ENCODE results near the gene ENO1. TPM values are rescaled to one million over a fixed set of nuclear protein-coding genes. Genes with fewer than 3 reads are reported as not detected.
"Not testable (repeated sequence)": the region's sequence is repeated elsewhere in the genome, so short reads cannot be mapped to it uniquely, and the experiment has no call there.

ENO1 gene
- total RNA-seq, 2 donors from 2014 or later = 1,803 to 1,841 TPM

GRCh38 chr1:8908388-8909151 is 30.1 kb upstream of the ENO1 start:
- ATAC-seq (replicated peaks in 1 of 2) = no peak
- Mint-ChIP-seq H3K27me3 (ENCODE audit: low read depth) (no peaks in the 10 kb centered on the region), H3K9me3 (no peaks in the 10 kb centered on the region), H3K4me3 (no peak overlapping the region), H3K36me3 (ENCODE audit: insufficient read depth in 2 of 2) (no peaks in the 10 kb centered on the region), H3K27ac (peak overlapping the region; percentile 15), H3K4me1 (ENCODE audit: low read depth) (peaks cover 19% of the 10 kb centered on the region)
- DNase-seq = no peak

- H3K27ac Mint-ChIP-seq = peak overlapping the region; percentile 50
- H3K27me3 Mint-ChIP-seq (ENCODE audit: low read depth) = no peaks in the 10 kb centered on the region
- no peak for ATAC-seq (replicated peaks in 1 of 2)
- peaks cover 2 to 7% of the 10 kb centered on the region in 2 donors for H3K36me3 Mint-ChIP-seq (ENCODE audit: insufficient read depth in 2 of 2)
- peaks cover 46% of the 10 kb centered on the region for H3K4me1 Mint-ChIP-seq (ENCODE audit: low read depth)
- no peaks in the 10 kb centered on the region for H3K9me3 Mint-ChIP-seq
- DNase-seq = no peak
- H3K4me3 Mint-ChIP-seq = no peak overlapping the region
These were observed 27.2 kb upstream of the ENO1 start for GRCh38 chr1:8905582-8906191.

- H3K4me1 Mint-ChIP-seq (ENCODE audit: low read depth) = peaks cover 62% of the 10 kb centered on the region
- peaks cover 6 to 16% of the 10 kb centered on the region in 2 donors for H3K36me3 Mint-ChIP-seq (ENCODE audit: insufficient read depth in 2 of 2)
- H3K27ac Mint-ChIP-seq = no peak overlapping the region
- no peaks in the 10 kb centered on the region for H3K9me3 Mint-ChIP-seq
- no peak overlapping the region for H3K4me3 Mint-ChIP-seq
- no peaks in the 10 kb centered on the region for H3K27me3 Mint-ChIP-seq (ENCODE audit: low read depth)
- ATAC-seq (replicated peaks in 1 of 2) = no peak
- no peak for DNase-seq
These were observed 25.6 kb upstream of the ENO1 start for GRCh38 chr1:8903908-8904650.

- ATAC-seq (replicated peaks in 1 of 2) (no peak), DNase-seq (peak in 1 of 2 donors; percentile 37)
- Mint-ChIP-seq H3K4me1 (ENCODE audit: low read depth) (peaks cover 69% of the 10 kb centered on the region), H3K36me3 (ENCODE audit: insufficient read depth in 2 of 2) (peaks cover 9 to 23% of the 10 kb centered on the region in 2 donors), H3K27ac (no peak overlapping the region), H3K27me3 (ENCODE audit: low read depth) (no peaks in the 10 kb centered on the region), H3K4me3 (no peak overlapping the region), H3K9me3 (no peaks in the 10 kb centered on the region)
These were observed 24.9 kb upstream of the ENO1 start for GRCh38 chr1:8903410-8903809.

- DNase-seq = no peak
- Mint-ChIP-seq H3K9me3 (no peaks in the 10 kb centered on the region), H3K4me3 (no peak overlapping the region), H3K36me3 (ENCODE audit: insufficient read depth in 2 of 2) (peaks cover 11 to 23% of the 10 kb centered on the region in 2 donors), H3K27me3 (ENCODE audit: low read depth) (no peaks in the 10 kb centered on the region), H3K27ac (peak overlapping the region; percentile 87), H3K4me1 (ENCODE audit: low read depth) (peaks cover 70% of the 10 kb centered on the region)
- no peak for ATAC-seq (replicated peaks in 1 of 2)
These were observed 24.3 kb upstream of the ENO1 start for GRCh38 chr1:8902765-8903164.

GRCh38 chr1:8900684-8901083 is 22.2 kb upstream of the ENO1 start:
- Mint-ChIP-seq H3K4me1 (ENCODE audit: low read depth) (peaks cover 66% of the 10 kb centered on the region), H3K36me3 (ENCODE audit: insufficient read depth in 2 of 2) (peaks cover 11 to 23% of the 10 kb centered on the region in 2 donors), H3K27ac (peak overlapping the region; percentile 100)
- DNase-seq; H3K4me3 Mint-ChIP-seq; H3K27me3 Mint-ChIP-seq (ENCODE audit: low read depth); H3K9me3 Mint-ChIP-seq; ATAC-seq (replicated peaks in 1 of 2): not testable (repeated sequence)

GRCh38 chr1:8899046-8899445 is 20.6 kb upstream of the ENO1 start:
- Mint-ChIP-seq H3K4me3 (peak overlapping the region; percentile 75 to 88), H3K9me3 (no peaks in the 10 kb centered on the region), H3K36me3 (ENCODE audit: insufficient read depth in 2 of 2) (peaks cover 11 to 23% of the 10 kb centered on the region in 2 donors), H3K4me1 (ENCODE audit: low read depth) (peaks cover 63% of the 10 kb centered on the region), H3K27ac (peak overlapping the region; percentile 100), H3K27me3 (ENCODE audit: low read depth) (no peaks in the 10 kb centered on the region)
- no peak for DNase-seq
- no peak for ATAC-seq (replicated peaks in 1 of 2)

GRCh38 chr1:8898418-8898817 is 19.9 kb upstream of the ENO1 start:
- peaks cover 60% of the 10 kb centered on the region for H3K4me1 Mint-ChIP-seq (ENCODE audit: low read depth)
- H3K27me3 Mint-ChIP-seq (ENCODE audit: low read depth); DNase-seq; ATAC-seq (replicated peaks in 1 of 2); H3K9me3 Mint-ChIP-seq: not testable (repeated sequence)
- peak overlapping the region in 1 of 2 donors; percentile 34 for H3K4me3 Mint-ChIP-seq
- peaks cover 11 to 23% of the 10 kb centered on the region in 2 donors for H3K36me3 Mint-ChIP-seq (ENCODE audit: insufficient read depth in 2 of 2)
- peak overlapping the region; percentile 100 for H3K27ac Mint-ChIP-seq

GRCh38 chr1:8897505-8897904 is 19.0 kb upstream of the ENO1 start:
- H3K4me1 Mint-ChIP-seq (ENCODE audit: low read depth) = peaks cover 51% of the 10 kb centered on the region
- not testable (repeated sequence) for H3K9me3 Mint-ChIP-seq; H3K27me3 Mint-ChIP-seq (ENCODE audit: low read depth); DNase-seq; H3K4me3 Mint-ChIP-seq; H3K27ac Mint-ChIP-seq; ATAC-seq (replicated peaks in 1 of 2)
- H3K36me3 Mint-ChIP-seq (ENCODE audit: insufficient read depth in 2 of 2) = peaks cover 11 to 23% of the 10 kb centered on the region in 2 donors

- not testable (repeated sequence) for H3K9me3 Mint-ChIP-seq; H3K27me3 Mint-ChIP-seq (ENCODE audit: low read depth); H3K4me3 Mint-ChIP-seq; H3K27ac Mint-ChIP-seq; DNase-seq; ATAC-seq (replicated peaks in 1 of 2)
- Mint-ChIP-seq H3K4me1 (ENCODE audit: low read depth) (peaks cover 44% of the 10 kb centered on the region), H3K36me3 (ENCODE audit: insufficient read depth in 2 of 2) (peaks cover 11 to 23% of the 10 kb centered on the region in 2 donors)
These were observed 18.3 kb upstream of the ENO1 start for GRCh38 chr1:8896775-8897174.

- H3K27me3 Mint-ChIP-seq (ENCODE audit: low read depth) = no peaks in the 10 kb centered on the region
These were observed 13.5 kb upstream of the ENO1 start for GRCh38 chr1:8892026-8892425.

GRCh38 chr1:8891401-8891800 is 12.9 kb upstream of the ENO1 start:
- Mint-ChIP-seq H3K27ac (no peak overlapping the region), H3K27me3 (ENCODE audit: low read depth) (no peaks in the 10 kb centered on the region), H3K4me3 (no peak overlapping the region), H3K4me1 (ENCODE audit: low read depth) (peaks cover 11% of the 10 kb centered on the region), H3K9me3 (no peaks in the 10 kb centered on the region), H3K36me3 (ENCODE audit: insufficient read depth in 2 of 2) (no peaks in the 10 kb centered on the region)
- DNase-seq (no peak), ATAC-seq (replicated peaks in 1 of 2) (no peak)

More at GRCh38 chr1:8892026-8892425, 13.5 kb upstream of the ENO1 start:
- Mint-ChIP-seq H3K4me3 (no peak overlapping the region), H3K9me3 (no peaks in the 10 kb centered on the region), H3K4me1 (ENCODE audit: low read depth) (peaks cover 11% of the 10 kb centered on the region), H3K36me3 (ENCODE audit: insufficient read depth in 2 of 2) (no peaks in the 10 kb centered on the region), H3K27ac (no peak overlapping the region)
- ATAC-seq (replicated peaks in 1 of 2) (no peak), DNase-seq (no peak)

Measured in activated T-cell treated with anti-CD3 and anti-CD28 coated beads, Interleukin-2, amount 50 U/mL, for 72 hours (primary cell).